NCI-H748 treated with DMSO at 0.1 percent for 48 hours (cell line): ENCODE results near the gene MAT1A.

Source experiments
- DNase-seq: peaks from one replicate; lab custom pipeline; 2025; lab: John Stamatoyannopoulos, UW

The MAT1A gene

GRCh38 chr10:80281784-80282765 is 7.4 kb downstream of the MAT1A start:
- DNase-seq = no peak

- no peak for DNase-seq
These were observed 8.2 kb downstream of the MAT1A start for GRCh38 chr10:80281292-80281691.

- DNase-seq = no peak
These were observed 9.2 kb downstream of the MAT1A start for GRCh38 chr10:80280071-80280800.

GRCh38 chr10:80279146-80279545 is 10.3 kb downstream of the MAT1A start:
- no peak for DNase-seq

GRCh38 chr10:80278480-80278879 is 11.0 kb downstream of the MAT1A start:
- no peak for DNase-seq

GRCh38 chr10:80277567-80278250 is 11.7 kb downstream of the MAT1A start:
- no peak for DNase-seq

- DNase-seq = no peak
These were observed 12.4 kb downstream of the MAT1A start for GRCh38 chr10:80277016-80277415.

- DNase-seq = no peak
These were observed 13.1 kb downstream of the MAT1A start for GRCh38 chr10:80276335-80276734.

- DNase-seq = no peak
These were observed 13.7 kb downstream of the MAT1A start for GRCh38 chr10:80275756-80276155.

GRCh38 chr10:80275135-80275498 is 14.3 kb downstream of the MAT1A start:
- DNase-seq = no peak

GRCh38 chr10:80274396-80275134 is 14.9 kb downstream of the MAT1A start:
- no peak for DNase-seq

- DNase-seq = no peak
These were observed 15.8 kb downstream of the MAT1A start for GRCh38 chr10:80273523-80274170.

GRCh38 chr10:80272793-80273522 is 16.5 kb downstream of the MAT1A start:
- DNase-seq = no peak

GRCh38 chr10:80271416-80271815 is 18.0 kb downstream of the MAT1A start:
- DNase-seq = no peak

GRCh38 chr10:80270887-80271286 is 18.6 kb downstream of the MAT1A start:
- no peak for DNase-seq

GRCh38 chr10:80268938-80269588 is 20.4 kb downstream of the MAT1A start:
- DNase-seq = no peak

- no peak for DNase-seq
These were observed 21.2 kb downstream of the MAT1A start for GRCh38 chr10:80268266-80268665.

- DNase-seq = no peak
These were observed 23.0 kb downstream of the MAT1A start for GRCh38 chr10:80266513-80266863.

GRCh38 chr10:80265740-80266512 is 23.5 kb downstream of the MAT1A start:
- no peak for DNase-seq
